ENCODE data around the gene RGN.
"Not testable (repeated sequence)": the region's sequence is repeated elsewhere in the genome, so short reads cannot be mapped to it uniquely, and the experiment has no call there.

Gene RGN

DNA sequence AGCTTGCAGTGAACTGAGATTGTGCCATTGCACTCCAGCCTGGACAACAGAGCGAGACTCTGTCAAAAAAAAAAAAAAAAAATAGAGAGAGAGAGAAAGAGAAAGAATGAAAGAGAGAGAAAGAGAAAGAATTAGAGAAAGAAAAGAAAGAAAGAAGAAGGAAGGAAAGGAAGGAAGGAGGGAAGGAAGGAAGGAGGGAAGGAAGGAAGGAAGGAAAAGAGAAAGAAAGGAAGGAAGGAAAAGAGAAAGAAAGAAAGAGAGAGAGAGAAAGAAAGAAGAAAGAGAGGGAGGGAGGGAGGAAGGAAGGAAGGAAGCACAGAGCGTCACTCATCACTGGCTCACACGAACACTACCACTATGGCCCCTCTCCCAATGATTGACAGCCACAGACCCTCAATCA, 46.2 kb downstream of the RGN start:
- DNase-seq = not testable (repeated sequence)

GRCh38 chrX:47129157-47129898, 51.1 kb downstream of the RGN start:
- peak; percentile 88 for DNase-seq

DNA sequence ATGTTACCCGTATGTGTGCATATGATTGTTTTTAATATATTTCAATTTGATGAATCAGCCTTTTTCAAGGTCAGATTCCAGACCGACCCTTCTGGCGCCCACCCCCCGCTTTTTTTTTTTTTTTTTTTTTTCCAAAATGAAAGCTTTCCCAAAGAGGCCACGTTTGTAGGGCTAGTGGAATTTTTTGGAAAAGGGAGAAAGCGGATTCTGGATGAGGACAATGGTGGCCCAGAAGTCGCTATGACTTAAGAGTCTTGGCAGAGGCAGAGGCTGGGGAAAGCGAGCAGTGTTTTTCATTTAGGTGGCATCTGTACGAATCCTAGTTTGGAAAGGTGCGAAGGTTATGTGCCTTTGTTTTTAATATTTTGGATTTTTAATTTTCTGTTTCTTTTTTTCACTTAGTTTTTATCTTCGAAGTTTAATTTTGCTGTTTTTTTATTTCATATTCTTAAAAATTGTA, 51.7 kb downstream of the RGN start:
- no peak for DNase-seq

DNA sequence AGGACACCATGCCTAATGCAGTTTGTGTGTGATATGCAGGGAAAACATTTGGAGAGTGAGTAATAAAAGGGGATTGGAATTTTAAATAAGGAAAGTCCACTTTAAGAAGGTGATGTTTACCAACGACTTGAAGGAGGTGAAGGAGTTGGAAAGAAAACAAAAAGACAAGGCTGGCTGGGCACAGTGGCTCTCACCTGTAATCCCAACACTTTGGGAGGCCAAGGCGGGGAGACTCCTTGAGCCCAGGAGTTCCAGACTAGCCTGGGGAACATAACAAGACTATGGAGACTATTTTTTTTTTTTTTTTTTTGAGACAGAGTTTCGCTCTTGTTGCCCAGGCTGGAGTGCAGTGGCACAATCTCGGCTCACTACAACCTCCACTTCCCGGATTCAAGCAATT, 55.2 kb downstream of the RGN start:
- no peak for DNase-seq

- DNase-seq = not testable (repeated sequence)
These were observed 57.4 kb downstream of the RGN start for GRCh38 chrX:47135650-47136049.

- DNase-seq = no peak
These were observed 59.9 kb downstream of the RGN start for GRCh38 chrX:47138171-47138570.

All from CD4-positive, alpha-beta T cell treated with Interleukin-17A for 4 hours (primary cell).